Progenitor cell of endocrine pancreas (in vitro differentiated cells): ENCODE results near the gene GDI1. TPM values are rescaled to one million over a fixed set of nuclear protein-coding genes. Genes with fewer than 3 reads are reported as not detected.
A peak's percentile ranks its signal among the peaks of the same experiment; 100 is the strongest.

ENCODE experiments used
- DNase-seq: peaks from one replicate; pipeline ENCODE4 v3.0.0; 2021; ENCODE audit warnings: low spot score; ENCODE audit not compliant: unreplicated experiment
- H3K27ac Mint-ChIP-seq: 2 replicates; pipeline ENCODE4 v1.8.0; 2021; ENCODE audit warnings: mild to moderate bottlenecking, moderate library complexity, mixed read lengths
- H3K27me3 Mint-ChIP-seq: 2 replicates; pipeline ENCODE4 v1.8.0; 2021; ENCODE audit warnings: mixed read lengths
- H3K36me3 Mint-ChIP-seq: 2 replicates; pipeline ENCODE4 v1.8.0; 2022; ENCODE audit warnings: mixed read lengths; ENCODE audit not compliant: insufficient read depth
- H3K4me1 Mint-ChIP-seq: 2 replicates; pipeline ENCODE4 v1.8.0; 2021; ENCODE audit warnings: low read depth, mixed read lengths
- H3K4me3 Mint-ChIP-seq: 2 replicates; pipeline ENCODE4 v1.8.0; 2021; ENCODE audit warnings: low read depth, mild to moderate bottlenecking, moderate library complexity, mixed read lengths
- H3K9me3 Mint-ChIP-seq: 2 replicates; pipeline ENCODE4 v1.8.0; 2021; ENCODE audit warnings: low read depth, mixed read lengths
- CTCF ChIP-seq: fragments of 200-600 bp; sonication (generic); IDR thresholded peaks from one replicate; pipeline ENCODE4 v1.5.0; 2021; ENCODE audit warnings: antibody characterized with exemption, mild to moderate bottlenecking; ENCODE audit not compliant: unreplicated experiment
- total RNA-seq: library from RNA; stranded (reverse); gene quantifications from 2 replicates; pipeline ENCODE4 v1.2.1, GENCODE V29; 2021

GDI1 gene
- total RNA-seq, 1 donor from 2014 or later, result 151 TPM

GRCh38 chrX:154448484-154448883, 11.5 kb downstream of the GDI1 start:
- no peaks in the 10 kb centered on the region for H3K27me3 Mint-ChIP-seq
- H3K36me3 Mint-ChIP-seq, result peaks cover 14% of the 10 kb centered on the region
- H3K4me3 Mint-ChIP-seq, result no peak overlapping the region
- H3K27ac Mint-ChIP-seq, result no peak overlapping the region
- no peak for DNase-seq
- H3K4me1 Mint-ChIP-seq, result no peaks in the 10 kb centered on the region
- peaks cover 7% of the 10 kb centered on the region for H3K9me3 Mint-ChIP-seq
- TF ChIP-seq CTCF, result no peak

GRCh38 chrX:154449618-154450017, 12.7 kb downstream of the GDI1 start:
- Mint-ChIP-seq H3K27me3 (no peaks in the 10 kb centered on the region), H3K9me3 (peaks cover 13% of the 10 kb centered on the region), H3K27ac (no peak overlapping the region), H3K4me3 (no peak overlapping the region), H3K4me1 (no peaks in the 10 kb centered on the region), H3K36me3 (peaks cover 17% of the 10 kb centered on the region)
- TF ChIP-seq CTCF, result no peak
- no peak for DNase-seq

- DNase-seq, result no peak
- no peak for TF ChIP-seq CTCF
- Mint-ChIP-seq H3K4me1 (no peaks in the 10 kb centered on the region), H3K9me3 (peaks cover 14% of the 10 kb centered on the region), H3K36me3 (peaks cover 18% of the 10 kb centered on the region), H3K27ac (no peak overlapping the region), H3K27me3 (no peaks in the 10 kb centered on the region), H3K4me3 (no peak overlapping the region)
These were observed 13.4 kb downstream of the GDI1 start for GRCh38 chrX:154450312-154450711.

- H3K36me3 Mint-ChIP-seq, result peaks cover 17% of the 10 kb centered on the region
- peaks cover 14% of the 10 kb centered on the region for H3K9me3 Mint-ChIP-seq
- TF ChIP-seq CTCF, result no peak
- DNase-seq, result no peak
- no peak overlapping the region for H3K4me3 Mint-ChIP-seq
- H3K27ac Mint-ChIP-seq, result no peak overlapping the region
- no peaks in the 10 kb centered on the region for H3K27me3 Mint-ChIP-seq
- no peaks in the 10 kb centered on the region for H3K4me1 Mint-ChIP-seq
These were observed 15.9 kb downstream of the GDI1 start for GRCh38 chrX:154452823-154453222.

GRCh38 chrX:154457491-154458115, 20.6 kb downstream of the GDI1 start:
- peak; percentile 38 for DNase-seq
- H3K9me3 Mint-ChIP-seq, result peaks cover 13% of the 10 kb centered on the region
- no peaks in the 10 kb centered on the region for H3K4me1 Mint-ChIP-seq
- peak overlapping the region; percentile 83 for H3K4me3 Mint-ChIP-seq
- no peaks in the 10 kb centered on the region for H3K27me3 Mint-ChIP-seq
- H3K36me3 Mint-ChIP-seq, result peaks cover 18% of the 10 kb centered on the region
- H3K27ac Mint-ChIP-seq, result peak overlapping the region; percentile 95
- TF ChIP-seq CTCF, result no peak
